Inflammatory macrophage treated with lipopolysaccharide for 4 hours (primary cell): ENCODE measurements around the gene CCN5.
A peak's percentile ranks its signal among the peaks of the same experiment; 100 is the strongest.
"Not testable (repeated sequence)": the region's sequence is repeated elsewhere in the genome, so short reads cannot be mapped to it uniquely, and the experiment has no call there.

Source experiments
- DNase-seq: peaks from one replicate; pipeline ENCODE4 v3.0.0-alpha.2; 2020

CCN5 gene, protein sequence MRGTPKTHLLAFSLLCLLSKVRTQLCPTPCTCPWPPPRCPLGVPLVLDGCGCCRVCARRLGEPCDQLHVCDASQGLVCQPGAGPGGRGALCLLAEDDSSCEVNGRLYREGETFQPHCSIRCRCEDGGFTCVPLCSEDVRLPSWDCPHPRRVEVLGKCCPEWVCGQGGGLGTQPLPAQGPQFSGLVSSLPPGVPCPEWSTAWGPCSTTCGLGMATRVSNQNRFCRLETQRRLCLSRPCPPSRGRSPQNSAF

DNA sequence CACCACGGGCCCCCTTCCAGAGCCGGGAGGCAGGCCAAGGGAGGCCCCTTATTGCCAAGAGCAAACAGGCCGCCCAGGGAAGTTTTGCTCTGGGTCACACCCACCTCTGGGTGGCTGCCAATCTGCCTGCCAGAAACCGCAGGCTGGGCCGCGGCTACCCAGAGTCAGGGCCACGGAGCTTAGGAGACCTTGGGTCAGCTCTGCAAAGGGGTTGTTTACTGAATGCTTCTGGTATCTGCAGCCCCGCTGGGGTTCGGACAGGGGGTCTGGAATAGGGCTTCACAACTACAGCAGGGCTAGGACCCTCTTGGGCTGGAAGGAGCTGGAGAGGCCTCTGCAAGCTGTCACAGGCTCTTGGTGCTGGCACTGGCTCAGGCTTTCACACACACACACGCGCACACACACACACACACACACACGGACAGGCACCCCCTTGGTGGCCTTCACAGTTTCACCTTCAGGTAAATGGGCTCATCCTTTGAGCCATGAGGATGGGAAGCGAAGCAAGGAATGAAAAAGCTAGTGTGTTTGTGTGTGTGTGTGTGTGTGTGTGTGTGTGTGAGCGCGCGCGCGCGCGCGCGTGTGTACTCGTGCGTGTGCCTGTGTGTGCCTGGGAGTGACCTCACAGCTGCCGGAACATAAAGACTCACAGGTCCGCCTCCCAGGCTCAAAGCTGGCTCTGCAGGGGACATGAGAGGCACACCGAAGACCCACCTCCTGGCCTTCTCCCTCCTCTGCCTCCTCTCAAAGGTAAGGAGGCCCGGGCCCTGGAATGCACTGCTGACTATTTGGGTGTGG, at the start of gene CCN5:
TSS of gene CCN5 (plus strand) at position 669 of the 798 bp plus-strand sequence. CDS start at position 691, 22 bp downstream.
- DNase-seq = peak; percentile 30

DNA sequence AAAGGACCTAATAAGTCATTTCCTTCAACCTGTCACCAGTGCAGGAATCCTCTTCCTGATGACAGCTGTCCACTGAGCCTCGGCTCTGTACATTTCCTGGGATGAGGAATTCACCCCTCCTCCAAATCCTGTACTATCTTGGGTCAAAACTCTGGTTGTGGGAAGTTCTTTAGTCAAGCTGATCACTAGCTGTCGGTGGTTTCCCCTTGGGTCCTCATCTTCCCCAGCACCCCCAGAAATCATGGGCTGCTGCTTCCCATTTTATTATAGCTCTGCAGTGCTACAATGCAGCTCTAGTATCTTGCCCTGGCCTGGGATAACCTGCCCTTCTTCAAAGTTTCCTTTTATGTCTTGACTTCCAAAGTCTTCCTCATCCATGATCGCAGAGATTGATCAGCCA, 49.1 kb upstream of the CCN5 start:
- DNase-seq = no peak

DNA sequence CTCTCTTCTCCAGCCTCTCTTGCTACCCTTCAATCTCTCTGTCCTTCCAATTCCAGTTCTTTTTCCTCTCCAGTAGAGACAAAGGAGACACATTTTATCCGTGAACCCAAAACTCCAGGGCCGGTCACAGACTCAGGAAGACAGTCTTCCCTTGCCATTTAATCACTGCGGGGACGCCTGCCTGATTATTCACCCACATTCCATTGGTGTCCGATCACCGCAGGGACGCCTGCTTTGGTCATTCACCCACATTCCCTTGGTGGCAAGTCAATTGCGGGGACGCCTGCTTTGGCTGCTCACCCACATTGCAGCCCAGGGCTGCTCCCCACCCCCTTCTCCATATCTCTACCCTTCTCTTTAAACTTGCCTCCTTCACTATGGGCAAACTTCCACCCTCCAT, 44.3 kb upstream of the CCN5 start:
- not testable (repeated sequence) for DNase-seq

DNA sequence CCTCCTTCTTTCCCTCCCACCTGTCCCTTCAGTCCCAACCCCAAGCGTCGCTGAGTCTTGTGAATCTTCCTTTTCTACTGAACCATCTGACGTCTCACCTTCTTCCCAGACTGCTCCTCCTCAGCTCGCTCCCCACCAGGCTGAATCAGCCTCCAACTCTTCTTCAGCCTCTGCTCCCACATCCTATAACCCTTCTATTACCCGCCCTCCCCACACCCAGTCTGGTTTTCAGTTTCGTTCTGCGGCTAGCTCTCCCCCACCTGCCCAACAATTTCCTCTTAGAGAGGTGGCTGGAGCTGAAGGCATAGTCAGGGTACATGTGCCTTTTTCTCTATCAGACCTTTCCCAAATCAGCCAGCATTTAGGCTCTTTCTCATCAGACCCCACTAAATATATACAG, 43.6 kb upstream of the CCN5 start:
- peak; percentile 67 for DNase-seq

DNA sequence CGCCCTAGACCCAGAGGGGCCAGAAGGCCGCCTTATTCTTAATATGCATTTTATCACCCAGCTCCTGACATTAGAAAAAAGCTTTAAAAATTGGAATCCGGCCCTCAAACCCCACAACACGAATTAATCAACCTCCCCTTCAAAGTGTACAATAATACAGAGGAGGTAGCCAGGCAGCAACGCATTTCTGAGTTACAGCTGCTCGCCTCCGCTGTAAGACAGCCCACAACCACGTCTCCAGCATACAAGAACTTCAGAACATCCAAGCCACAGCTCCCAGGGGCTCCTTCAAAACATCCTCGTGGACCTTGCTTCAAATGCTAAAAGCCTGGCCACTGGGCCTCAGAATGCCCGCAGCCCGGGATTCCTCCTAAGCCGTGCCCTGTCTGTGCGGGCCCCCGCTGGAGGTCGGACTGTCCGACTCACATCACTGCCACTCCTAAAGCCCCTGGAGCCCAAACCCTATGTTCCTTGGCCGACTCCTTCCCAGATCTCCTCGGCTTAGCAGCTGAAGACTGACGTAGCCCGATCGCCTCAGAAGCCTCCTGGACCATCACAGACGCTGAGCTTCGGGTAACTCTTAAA, 42.8 kb upstream of the CCN5 start:
- not testable (repeated sequence) for DNase-seq

DNA sequence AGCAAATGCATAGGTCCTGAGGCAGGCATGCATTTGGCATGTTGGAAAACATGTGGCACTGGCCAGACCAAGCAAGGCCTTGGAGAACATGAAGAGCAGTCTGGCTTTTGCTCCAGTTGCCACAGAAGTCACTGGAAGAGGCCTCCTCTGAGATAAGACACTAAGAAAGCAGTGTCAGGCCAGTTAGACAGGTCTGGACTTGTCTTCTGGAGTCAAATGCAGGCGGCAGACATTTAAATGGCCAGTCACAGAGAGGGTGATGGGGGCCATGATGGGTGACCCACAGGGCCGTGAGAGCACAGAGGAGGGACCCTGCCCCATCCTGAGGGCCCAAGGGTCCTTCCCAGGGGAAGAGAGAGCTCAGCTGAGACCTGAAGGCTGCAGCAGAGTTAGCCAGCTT, 36.9 kb upstream of the CCN5 start:
- no peak for DNase-seq

DNA sequence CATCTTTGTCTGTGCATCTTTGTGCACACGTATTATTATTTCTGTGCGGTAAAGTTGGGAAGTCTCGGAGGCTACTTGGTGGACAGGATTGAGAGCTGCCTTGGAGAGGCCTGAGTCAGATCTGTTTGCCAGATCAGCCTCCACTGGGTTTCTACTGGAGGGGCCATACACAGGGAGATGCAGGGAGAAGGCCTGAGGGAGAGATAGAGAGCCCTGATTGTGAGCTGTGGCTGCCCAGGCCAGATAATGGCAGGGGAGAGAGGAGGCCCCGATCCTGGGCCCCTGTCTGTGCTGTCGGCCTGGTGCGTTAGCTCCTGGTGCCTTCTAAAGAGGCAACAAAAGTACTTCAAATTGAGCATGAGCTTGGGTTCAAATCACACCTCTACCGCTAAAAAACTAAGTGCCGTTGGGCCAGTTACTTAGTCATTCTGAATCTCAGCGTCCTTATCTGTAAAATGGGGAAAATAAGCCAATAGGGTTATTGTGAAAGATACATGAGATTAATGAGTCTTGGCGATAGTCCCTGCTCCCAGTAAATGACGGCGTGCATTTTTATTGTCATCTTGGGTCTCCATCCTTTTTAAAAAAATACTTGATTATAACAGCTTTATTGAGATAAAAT, 36.1 kb upstream of the CCN5 start:
- no peak for DNase-seq

DNA sequence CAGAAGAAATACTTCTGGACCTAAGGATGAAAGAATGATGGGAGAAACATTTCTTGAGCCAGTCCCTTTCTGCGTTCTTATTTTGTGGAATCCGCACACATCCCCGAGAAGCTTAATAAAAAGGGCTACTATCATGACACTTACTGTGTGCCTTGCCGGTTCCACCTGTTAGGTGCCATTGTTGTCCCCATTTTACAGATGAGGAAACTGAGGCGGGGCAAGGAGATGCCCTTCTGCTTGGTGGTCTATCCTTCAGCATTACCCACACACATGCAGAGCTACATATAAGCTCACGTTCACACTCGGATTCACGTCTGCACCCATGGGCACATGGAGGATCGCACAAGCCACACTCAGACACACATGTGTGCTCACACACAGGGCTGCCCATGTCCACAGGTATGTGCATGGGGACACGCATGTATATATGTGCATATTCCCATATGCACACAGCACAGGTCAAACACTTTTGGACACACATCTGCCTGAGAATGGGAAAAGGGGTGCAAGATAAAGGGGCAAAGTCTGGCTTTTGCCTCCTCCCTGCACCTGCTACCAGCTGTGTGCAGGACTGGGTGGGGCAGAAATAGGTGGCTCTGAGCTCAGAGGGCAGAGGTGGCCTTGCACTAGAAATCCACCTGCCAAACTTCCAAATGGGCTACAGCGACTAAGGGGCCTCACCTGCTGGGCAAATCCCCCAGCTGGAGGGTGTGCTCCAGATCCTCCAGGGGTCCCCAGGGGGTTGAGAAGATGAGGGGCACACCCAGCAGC, 33.2 kb upstream of the CCN5 start:
- no peak for DNase-seq

DNA sequence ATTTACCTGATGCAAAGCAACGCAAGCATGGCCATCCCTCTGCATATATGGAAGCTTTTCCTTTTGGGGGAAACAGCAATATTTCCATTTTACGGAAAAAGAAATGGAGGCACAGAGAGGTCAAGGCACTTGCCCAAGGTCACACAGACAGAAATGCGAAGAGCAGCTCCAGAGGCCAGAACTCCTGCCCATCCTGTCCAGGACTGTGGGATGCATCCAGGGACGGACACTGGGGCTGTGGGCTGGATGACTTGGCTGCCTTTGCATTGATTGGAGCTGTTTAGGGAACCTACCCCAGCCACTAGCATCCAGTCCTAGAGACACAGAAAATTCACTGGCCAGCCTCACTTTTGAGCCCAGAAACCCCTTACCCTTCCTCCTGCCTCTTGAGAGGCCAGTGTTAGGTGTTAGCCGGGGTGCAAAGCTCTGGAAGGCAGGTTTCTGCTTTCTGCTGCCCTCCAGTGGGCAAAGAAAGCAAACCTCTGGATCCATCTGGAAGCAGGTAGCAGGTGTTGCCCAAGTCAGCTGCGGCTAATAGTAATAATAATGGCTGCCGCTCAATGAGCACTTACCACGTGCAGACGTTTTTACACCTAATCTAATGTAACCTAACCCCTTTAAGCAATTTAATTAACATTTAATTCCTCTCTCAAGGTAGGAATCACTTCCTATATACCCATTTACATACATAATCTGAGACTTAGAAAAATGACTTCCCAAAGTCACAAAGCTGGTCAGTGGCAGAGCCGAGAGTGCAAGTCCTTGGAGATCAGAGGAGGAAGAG, 31.7 kb upstream of the CCN5 start:
- DNase-seq = peak; percentile 63

DNA sequence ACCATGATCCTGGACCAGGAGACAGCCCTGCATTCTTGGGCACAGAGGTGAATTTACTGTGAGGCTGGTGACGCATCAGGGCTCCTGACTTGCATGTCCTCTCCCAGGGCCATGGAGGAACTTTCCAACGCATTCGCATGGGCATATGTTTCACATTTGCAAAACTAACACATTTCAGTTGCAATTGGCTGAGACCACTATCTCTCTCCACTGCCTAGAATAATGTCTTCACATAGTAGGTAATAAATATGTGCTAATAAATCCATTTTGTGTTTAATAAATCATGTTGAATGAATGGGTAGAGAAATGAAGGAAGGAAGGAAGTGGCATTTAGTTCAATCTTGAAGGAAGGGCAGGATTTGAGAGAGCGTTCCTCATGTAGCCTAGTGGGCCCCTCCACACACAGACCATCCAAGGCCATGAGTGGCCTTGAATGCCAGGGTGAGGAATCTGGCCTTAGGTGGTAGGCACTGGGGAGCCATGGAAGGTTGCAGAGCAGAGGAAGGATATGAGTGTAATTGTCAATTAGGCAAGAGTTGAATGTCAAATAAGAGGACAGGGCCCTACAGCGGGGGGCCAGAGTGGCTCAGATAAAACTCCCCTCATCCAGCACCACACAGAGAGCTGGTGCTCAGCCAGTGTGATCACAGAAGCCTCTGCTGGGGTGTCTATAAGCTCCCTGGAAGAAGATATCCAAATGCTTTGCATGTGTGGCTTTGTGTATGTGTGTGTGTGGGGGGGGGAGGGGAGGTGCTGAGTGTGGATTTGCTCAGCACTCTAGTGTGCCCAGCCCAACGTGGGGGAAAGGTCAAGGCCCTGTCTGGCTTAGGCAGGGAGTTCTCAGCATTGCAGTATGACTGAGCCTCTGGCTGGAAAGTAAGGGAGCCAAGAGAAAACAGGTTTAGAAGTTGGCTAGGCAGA, 30.9 kb upstream of the CCN5 start:
- no peak for DNase-seq

DNA sequence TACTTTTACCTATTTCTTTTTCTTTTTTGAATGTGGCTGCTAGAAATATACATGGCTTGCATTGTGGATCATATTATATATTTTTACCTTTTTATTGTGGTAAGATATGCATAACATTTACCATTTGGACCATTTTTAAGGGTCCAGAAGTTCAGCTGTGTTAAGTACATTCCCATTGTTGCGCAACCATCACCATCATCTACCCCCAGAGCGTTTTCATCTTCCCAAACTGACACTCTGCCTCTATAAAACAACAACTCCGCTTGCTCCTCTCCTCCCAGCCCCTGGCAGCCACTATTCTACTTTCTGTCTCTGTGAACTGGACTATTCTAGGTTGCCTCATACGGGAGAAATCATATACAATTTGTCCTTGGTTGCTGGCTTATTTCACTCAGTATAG, 28.2 kb upstream of the CCN5 start:
- DNase-seq = no peak

DNA sequence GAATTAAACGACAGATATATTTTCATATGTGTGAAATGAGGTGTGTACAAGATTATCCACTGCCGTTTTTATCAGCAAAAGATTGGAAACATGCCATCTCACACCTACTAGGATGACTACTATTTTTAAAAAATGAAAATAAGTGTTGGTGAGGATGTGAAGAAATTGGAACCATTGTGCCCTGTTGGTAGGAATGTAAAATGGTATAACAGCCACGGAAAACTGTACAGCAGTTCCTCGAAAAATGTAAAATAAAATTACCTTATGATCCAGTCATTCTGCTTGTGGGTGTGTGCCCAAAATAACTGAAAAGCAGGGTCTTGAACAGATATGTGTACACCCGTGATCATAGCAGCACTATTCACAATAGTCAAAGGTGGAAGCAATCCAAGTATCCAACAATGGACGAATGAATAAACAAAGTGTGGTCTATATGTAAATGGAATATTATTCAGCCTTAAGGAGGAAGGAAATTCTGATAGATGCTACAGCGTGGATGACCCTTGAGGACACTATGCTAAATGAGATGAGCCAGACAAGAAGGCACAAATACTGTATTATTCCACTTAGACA, 27.0 kb upstream of the CCN5 start:
- DNase-seq = no peak

DNA sequence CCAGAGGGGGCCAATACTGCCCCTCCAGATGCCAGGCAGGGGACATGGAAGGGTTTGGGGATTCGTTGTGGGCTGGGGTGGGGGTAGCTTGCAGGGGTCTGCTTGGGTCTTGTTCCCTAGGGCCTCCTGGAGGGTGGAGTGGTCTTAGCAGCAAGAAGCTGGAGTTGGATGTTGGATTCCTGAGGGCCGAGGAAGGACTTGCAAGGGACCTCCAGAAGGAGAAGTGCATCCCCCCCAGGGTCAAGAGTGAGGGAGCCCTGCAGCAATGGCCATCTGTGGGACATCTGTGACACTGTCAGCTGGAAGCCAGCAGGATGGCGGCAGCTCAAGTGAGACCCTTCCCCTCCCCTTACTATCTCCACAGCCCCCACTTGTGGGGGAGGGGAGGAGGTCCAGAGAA, 25.4 kb upstream of the CCN5 start:
- DNase-seq = no peak

DNA sequence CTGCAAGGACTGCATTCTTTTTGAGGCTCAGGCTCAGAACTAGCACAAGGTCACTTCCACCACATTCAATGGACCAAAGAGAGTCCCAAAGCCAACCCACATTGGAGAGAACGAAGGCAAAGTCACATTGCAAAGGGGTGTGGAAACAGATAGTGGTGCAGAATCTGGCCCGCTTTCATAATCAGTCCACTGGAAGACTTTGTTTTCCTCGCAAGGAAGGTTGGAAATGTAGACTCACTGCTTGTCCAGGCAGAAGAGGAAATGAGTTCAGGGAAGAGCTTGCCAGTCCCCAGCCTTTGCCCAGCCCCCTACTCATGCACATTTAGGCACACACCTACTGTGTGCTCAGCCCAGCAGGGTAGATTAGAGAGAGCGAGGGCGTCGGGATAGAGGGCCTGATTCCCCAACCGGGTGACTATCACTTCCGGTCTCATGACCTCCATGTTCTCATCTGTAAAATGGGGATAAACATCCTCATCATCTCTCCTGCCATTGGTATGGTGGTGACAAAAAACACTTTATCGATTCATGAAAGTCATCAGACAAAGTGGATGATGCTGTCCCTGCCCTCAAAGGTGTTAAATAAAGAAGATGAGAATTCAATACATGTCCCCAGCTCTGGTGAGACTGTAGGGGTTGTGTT, 24.3 kb upstream of the CCN5 start:
- no peak for DNase-seq

DNA sequence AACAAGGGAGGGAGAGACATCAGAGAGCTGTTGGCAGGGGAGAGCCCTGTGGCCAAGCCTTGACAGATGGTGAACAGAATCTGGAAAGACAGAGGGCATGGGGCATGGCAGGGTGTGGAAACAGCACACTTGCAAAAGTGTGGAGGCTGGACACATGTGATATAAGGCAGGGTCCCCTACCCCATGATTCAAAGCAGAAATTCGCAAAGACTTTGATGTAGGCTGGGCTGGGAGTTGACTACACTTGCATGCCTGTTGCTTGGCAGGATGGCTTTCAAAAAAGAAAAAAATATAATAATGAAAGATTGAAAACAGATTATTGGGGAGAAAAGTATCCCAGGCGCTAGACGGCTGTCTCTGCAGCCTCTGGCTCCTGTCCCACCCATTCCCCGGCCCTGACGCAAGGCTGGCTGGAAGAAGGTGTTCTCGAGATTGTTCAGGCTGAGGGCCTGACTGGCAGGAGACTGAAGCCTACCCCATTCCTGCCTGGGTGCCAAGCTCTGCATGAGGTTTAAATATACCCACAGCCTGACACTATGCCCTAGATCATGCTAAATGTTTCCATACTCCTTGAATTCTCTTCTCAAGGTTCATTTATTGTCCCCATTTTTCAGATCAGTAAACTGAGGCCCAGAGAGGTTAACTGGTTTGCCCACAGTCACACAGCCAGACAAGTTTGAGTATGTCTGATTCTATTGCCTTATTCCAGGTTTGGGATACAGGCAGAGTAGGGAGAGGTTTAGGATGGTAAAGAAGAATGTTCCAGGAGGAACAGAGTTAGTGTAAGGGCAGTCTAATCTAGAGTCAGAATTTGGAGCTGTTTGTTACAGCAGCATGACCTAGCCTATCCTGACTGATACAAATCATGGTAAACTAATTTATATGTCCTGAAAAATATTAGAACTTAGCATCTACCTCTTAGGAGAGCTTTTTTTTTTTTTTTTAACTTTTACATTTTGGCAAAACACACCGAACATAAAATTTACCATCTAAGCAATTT, 23.4 kb upstream of the CCN5 start:
- DNase-seq = no peak

DNA sequence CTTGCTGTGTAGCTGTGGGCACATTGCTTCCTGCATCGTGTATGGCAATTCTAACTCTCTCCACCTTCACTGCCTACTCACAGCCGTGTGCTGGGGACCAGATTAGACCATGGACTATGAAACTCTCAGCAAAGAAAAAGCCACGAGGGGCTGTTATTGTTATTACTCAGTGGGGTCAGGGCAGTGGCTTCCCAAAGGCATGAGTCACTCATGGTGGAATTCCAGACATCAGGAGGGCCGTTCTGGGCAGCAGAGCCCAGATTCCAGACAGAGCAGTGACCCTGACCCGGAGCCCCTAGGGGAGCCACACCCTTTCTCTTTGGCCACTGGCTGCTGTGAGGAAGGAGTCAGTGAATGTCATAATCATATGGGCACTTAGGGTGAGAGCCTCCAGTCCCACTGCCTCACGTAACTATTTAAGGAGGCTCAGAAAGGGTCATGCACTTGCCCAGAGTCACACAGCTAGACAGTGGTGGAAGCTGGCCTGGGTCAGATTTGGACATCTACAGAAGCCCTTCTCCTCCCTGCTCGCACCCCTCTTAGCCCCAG, 22.2 kb upstream of the CCN5 start:
- DNase-seq = no peak

DNA sequence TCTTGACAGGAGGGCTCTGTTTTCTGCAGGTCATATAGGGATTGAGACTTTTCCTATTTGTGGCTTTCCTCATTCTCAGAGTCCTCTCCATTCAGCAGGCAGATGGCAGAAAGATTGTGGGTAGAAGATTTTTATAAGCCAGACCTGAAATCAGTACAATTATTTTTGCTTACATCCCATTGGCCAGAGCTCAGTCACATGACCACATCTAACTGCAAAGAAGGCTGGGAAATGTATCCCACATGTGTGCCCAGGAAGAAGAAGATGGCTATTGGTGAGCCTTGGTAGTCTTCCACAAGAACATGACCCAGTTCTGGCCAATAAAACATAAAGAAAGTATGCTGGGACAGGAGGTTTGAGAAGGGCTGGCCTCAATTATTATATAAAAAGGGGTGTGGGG, 21.5 kb upstream of the CCN5 start:
- no peak for DNase-seq

DNA sequence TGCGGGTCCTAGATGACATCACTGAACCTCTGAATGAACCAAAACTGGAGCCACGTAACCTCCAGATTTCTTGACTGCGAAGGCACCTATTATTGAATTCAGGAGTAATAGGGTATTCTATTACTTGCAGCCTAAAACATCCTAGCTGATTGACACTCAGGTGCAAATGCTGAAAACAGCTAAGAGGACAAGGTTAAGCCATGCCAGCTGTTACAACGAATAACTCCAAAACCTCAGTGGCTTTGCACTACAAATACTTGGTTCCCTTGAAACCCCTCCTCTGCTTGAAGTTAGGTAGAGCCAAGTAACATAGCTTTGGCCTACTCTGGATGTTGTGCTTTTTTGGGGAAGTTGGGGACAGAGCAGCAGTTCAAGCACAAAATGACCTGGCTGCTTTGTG, 21.0 kb upstream of the CCN5 start:
- DNase-seq = no peak

DNA sequence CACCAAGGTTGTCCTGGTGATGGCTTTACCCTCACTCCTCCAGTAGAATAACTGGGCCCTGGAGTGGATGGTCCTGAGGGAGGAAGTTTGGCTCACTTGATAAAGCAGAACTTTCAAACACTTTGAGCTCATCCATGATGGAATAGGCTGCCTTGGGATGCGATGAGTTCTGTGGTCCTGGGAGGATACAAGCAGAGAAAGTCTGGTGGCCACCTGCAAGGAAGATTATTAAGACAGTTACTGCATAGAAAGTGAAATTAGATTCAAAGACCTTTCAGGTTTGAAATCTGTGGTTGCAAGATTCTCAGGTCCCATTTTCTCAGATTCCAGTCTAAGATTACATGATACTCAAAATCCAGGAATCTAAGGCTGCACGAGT, 19.9 kb upstream of the CCN5 start:
- no peak for DNase-seq
